ENCODE results near the gene ADSS1. TPM values are rescaled to one million over a fixed set of nuclear protein-coding genes. Genes with fewer than 3 reads are reported as not detected.
"Not testable (repeated sequence)": the region's sequence is repeated elsewhere in the genome, so short reads cannot be mapped to it uniquely, and the experiment has no call there.

The ADSS1 gene
- total and polyA plus RNA-seq, 10 donors: 2.7 to 11.7 (median 5.1) TPM

- H3K36me3 ChIP-seq: peaks cover 0 to 7% (median 0%) of the 10 kb centered on the region in 6 donors
- peaks cover 0 to 11% (median 0%) of the 10 kb centered on the region in 7 donors for H3K27me3 ChIP-seq (replicated peaks in 1 of 7)
- H3K4me3 ChIP-seq: no peak overlapping the region
- H3K27ac ChIP-seq: no peak overlapping the region
- peaks cover 5 to 43% (median 25%) of the 10 kb centered on the region in 6 donors for H3K4me1 ChIP-seq
- intact Hi-C loops (cut with DNase I; ENCODE audit: low total_unique reads): no loop called here
- H3K9me3 ChIP-seq: no peaks in the 10 kb centered on the region
- TF ChIP-seq POLR2A (IDR thresholded peaks at IDR 0.05) (no peak), POLR2AphosphoS5 (IDR thresholded peaks at IDR 0.05) (peak in 1 of 3 donors; percentile 3), CTCF (IDR thresholded peaks at IDR 0.05 in 8 of 11, conservative IDR thresholded peaks at IDR 0.05 in 3 of 11) (no peak)
- no peak for DNase-seq
- 82 to 88% (median 87%) methylated on average over 14 to 25 of the region's 25 CpGs for WGBS, 5 donors
Measured at GRCh38 chr14:104725772-104726548, 1.9 kb downstream of the ADSS1 start.

GRCh38 chr14:104726600-104727451 lies 2.8 kb downstream of the ADSS1 start:
- Histone ChIP-seq H3K4me3 (no peak overlapping the region), H3K9me3 (no peaks in the 10 kb centered on the region), H3K36me3 (peaks cover 0 to 1% (median 0%) of the 10 kb centered on the region in 6 donors), H3K27ac (no peak overlapping the region), H3K4me1 (peaks cover 5 to 47% (median 26%) of the 10 kb centered on the region in 6 donors), H3K27me3 (replicated peaks in 1 of 7) (peaks cover 0 to 11% (median 0%) of the 10 kb centered on the region in 7 donors)
- intact Hi-C loops (cut with DNase I; ENCODE audit: low total_unique reads): no loop called here
- DNase-seq: no peak
- 73 to 86% (median 77%) methylated on average over 19 to 21 of the region's 21 CpGs for WGBS, 5 donors
- TF ChIP-seq CTCF (IDR thresholded peaks at IDR 0.05 in 8 of 11, conservative IDR thresholded peaks at IDR 0.05 in 3 of 11) (no peak), POLR2AphosphoS5 (IDR thresholded peaks at IDR 0.05) (no peak), POLR2A (IDR thresholded peaks at IDR 0.05) (no peak)

- H3K27me3 ChIP-seq (replicated peaks in 1 of 7): peaks cover 0 to 11% (median 0%) of the 10 kb centered on the region in 7 donors
- peak in 1 of 3 donors; percentile 39 for TF ChIP-seq POLR2AphosphoS5 (IDR thresholded peaks at IDR 0.05)
- no peak for TF ChIP-seq POLR2A (IDR thresholded peaks at IDR 0.05)
- TF ChIP-seq CTCF (IDR thresholded peaks at IDR 0.05 in 8 of 11, conservative IDR thresholded peaks at IDR 0.05 in 3 of 11): no peak
- no peak for DNase-seq
Measured at GRCh38 chr14:104728631-104729030, 4.6 kb downstream of the ADSS1 start.

GRCh38 chr14:104729176-104729834 lies 5.3 kb downstream of the ADSS1 start:
- H3K4me3 ChIP-seq; H3K36me3 ChIP-seq; intact Hi-C loops (cut with DNase I; ENCODE audit: low total_unique reads); H3K27ac ChIP-seq; DNase-seq; H3K27me3 ChIP-seq (replicated peaks in 1 of 7); H3K9me3 ChIP-seq: not testable (repeated sequence)
- peaks cover 1 to 46% (median 27%) of the 10 kb centered on the region in 6 donors for H3K4me1 ChIP-seq
- whole genome bisulfite sequencing, 5 donors: 82 to 97% (median 96%) methylated on average over 18 to 70 of the region's 73 CpGs

More at GRCh38 chr14:104728631-104729030, 4.6 kb downstream of the ADSS1 start:
- intact Hi-C loops (cut with DNase I; ENCODE audit: low total_unique reads): no loop called here
- WGBS, 5 donors: 88 to 94% (median 91%) methylated on average over 12 to 17 of the region's 17 CpGs
- H3K9me3 ChIP-seq: no peaks in the 10 kb centered on the region
- no peaks in the 10 kb centered on the region for H3K36me3 ChIP-seq
- H3K27ac ChIP-seq: no peak overlapping the region
- H3K4me3 ChIP-seq: no peak overlapping the region
- H3K4me1 ChIP-seq: peaks cover 0 to 46% (median 27%) of the 10 kb centered on the region in 6 donors
